Heart left ventricle (tissue), 13 donors: Measurements from ENCODE around the gene COL26A1.
"Not testable (repeated sequence)": the region's sequence is repeated elsewhere in the genome, so short reads cannot be mapped to it uniquely, and the experiment has no call there.

ENCODE experiments used
- CTCF ChIP-seq, 12 donors: fragments of 200-600 bp; sonication (generic) in 4 of 12; IDR thresholded peaks; one replicate each; pipeline versions ENCODE4 v1.5.0 to v1.8.0; 2018 to 2022; ENCODE audit warnings: antibody characterized with exemption in 12 of 12, mild to moderate bottlenecking in 5 of 12
- POLR2A ChIP-seq, 2 donors: fragments of 450-650 bp; IDR thresholded peaks; one replicate each; pipeline ENCODE4 v1.6.1; 2017; ENCODE audit warnings: antibody characterized with exemption in 2 of 2, mild to moderate bottlenecking in 2 of 2, moderate library complexity in 2 of 2
- donor health status: ischemic (EF 13 %, LVEDD 7.1; RV severe dilation, severe dysfunction).
- donor health status: DM: no; HTN: yes; CAD: no.
- donor health status: DM: no; HTN: no; CAD: no.
- donor health status: ischemic (EF 25% LVEDD 6.9; RV normal size, moderate dysfunction).
- donor health status: ischemic (EF 25% LVEDD 5.7; RV mildly dilated, moderate dysfunction).
- donor health status: ischemic (EF 35%, LVEDD 5.7; RV mildly dilated, moderate dysfunction).
- donor health status: nonischemic (EF 11% LVEDD 7.7; RV severe dilation, severe dysfunction).
- donor health status: DM: yes; HTN: yes; CAD: no.
- donor health status: PGD.
- donor health status: ischemic (EF 29% LVEDD 5.4; RV normal size, mild dysfunction).
- donor health status: nonischemic (EF 23%, LVEDD 6.1; RV moderate dilation, normal function).

- not testable (repeated sequence) for TF ChIP-seq CTCF, POLR2A (IDR thresholded peaks at IDR 0.05)
Observed at GRCh38 chr7:101349300-101349699, 13.4 kb upstream of the COL26A1 start.
